Glutamatergic neuron (in vitro differentiated cells): ENCODE data around the gene AMER3. TPM values are rescaled to one million over a fixed set of nuclear protein-coding genes. Genes with fewer than 3 reads are reported as not detected.
"Not testable (repeated sequence)": the region's sequence is repeated elsewhere in the genome, so short reads cannot be mapped to it uniquely, and the experiment has no call there.

Source experiments
- DNase-seq: peaks from one replicate; pipeline ENCODE4 v3.0.0; 2022
- H3K27ac Mint-ChIP-seq: one replicate; pipeline ENCODE4 v1.8.0; 2020; ENCODE audit warnings: mild to moderate bottlenecking, mixed read lengths, inconsistent platforms; ENCODE audit not compliant: unreplicated experiment
- H3K27me3 Mint-ChIP-seq: one replicate; pipeline ENCODE4 v1.8.0; 2020; ENCODE audit warnings: mild to moderate bottlenecking, moderate library complexity, mixed read lengths, inconsistent platforms; ENCODE audit not compliant: unreplicated experiment
- H3K36me3 Mint-ChIP-seq: one replicate; pipeline ENCODE4 v1.8.0; 2020; ENCODE audit warnings: mild to moderate bottlenecking, mixed read lengths, inconsistent platforms; ENCODE audit not compliant: unreplicated experiment
- H3K4me1 Mint-ChIP-seq: one replicate; pipeline ENCODE4 v1.8.0; 2020; ENCODE audit warnings: mild to moderate bottlenecking, low read depth, mixed read lengths, inconsistent platforms; ENCODE audit not compliant: unreplicated experiment
- H3K4me3 Mint-ChIP-seq: one replicate; pipeline ENCODE4 v1.8.0; 2020; ENCODE audit warnings: mild to moderate bottlenecking, mixed read lengths, inconsistent platforms; ENCODE audit not compliant: unreplicated experiment
- H3K9me3 Mint-ChIP-seq: one replicate; pipeline ENCODE4 v1.8.0; 2020; ENCODE audit warnings: mild to moderate bottlenecking, moderate library complexity, mixed read lengths, inconsistent platforms; ENCODE audit not compliant: unreplicated experiment
- CTCF ChIP-seq: fragments of 200-600 bp; sonication (generic); IDR thresholded peaks from one replicate; pipeline ENCODE4 v1.5.0; 2021; ENCODE audit not compliant: partially characterized antibody, unreplicated experiment
- long read RNA-seq: library from polyadenylated mRNA; unstranded; transcript quantifications from one replicate; pipeline ENCODE4 v2.0.0, GENCODE V29; 2020; ENCODE audit not compliant: unreplicated experiment
- total RNA-seq: library from RNA; stranded (reverse); fragmentation: NEBNext Ultra II Directional; extraction: Animal tissue kit (Norgen Biotek cat#: 25700); gene quantifications from one replicate; pipeline ENCODE4 v1.2.1, GENCODE V29; 2021; ENCODE audit not compliant: unreplicated experiment

Gene AMER3, protein sequence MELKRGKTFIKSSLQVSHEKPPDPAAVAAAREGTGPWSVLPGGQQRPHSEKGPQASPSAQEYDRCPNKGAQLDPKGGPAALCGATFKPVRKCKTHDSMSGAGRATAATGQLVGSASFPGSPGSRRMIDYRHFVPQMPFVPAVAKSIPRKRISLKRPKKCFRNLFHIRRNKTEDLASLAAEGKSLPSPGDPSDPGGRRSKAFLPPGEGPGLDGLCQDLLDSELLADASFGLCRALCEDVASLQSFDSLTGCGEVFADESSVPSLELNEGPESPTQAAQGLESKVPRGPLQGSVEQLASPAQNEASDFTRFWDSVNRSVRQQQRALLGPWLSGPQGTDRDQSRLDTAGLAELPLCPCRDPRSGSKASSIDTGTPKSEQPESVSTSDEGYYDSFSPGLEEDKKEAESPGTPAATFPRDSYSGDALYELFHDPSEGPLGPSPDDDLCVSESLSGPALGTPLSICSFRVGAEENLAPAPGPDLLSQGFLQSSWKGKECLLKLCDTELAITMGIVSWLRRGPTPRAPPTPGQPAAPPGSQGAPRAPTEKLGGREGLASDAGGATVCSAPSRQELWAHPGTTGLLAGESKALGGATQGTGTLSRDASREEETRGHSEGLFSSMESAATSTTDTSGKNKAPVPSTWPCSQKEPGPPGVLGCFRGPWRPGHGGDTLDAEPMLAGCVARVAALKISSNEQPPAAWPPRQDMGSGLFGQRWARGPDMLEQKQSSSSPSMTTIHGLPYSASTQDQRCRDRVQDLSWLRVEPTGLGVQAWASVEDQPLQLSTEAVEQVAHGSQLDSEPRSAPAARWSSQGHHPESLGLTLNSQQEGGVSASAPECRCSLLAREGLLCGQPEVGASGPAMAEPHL
- total RNA-seq = 20.6 TPM
- long read RNA-seq, partial matches to known transcripts = 3 of 4 reads
- long read RNA-seq, other reads (novel, unspliced or antisense) = 1 of 4 reads

DNA sequence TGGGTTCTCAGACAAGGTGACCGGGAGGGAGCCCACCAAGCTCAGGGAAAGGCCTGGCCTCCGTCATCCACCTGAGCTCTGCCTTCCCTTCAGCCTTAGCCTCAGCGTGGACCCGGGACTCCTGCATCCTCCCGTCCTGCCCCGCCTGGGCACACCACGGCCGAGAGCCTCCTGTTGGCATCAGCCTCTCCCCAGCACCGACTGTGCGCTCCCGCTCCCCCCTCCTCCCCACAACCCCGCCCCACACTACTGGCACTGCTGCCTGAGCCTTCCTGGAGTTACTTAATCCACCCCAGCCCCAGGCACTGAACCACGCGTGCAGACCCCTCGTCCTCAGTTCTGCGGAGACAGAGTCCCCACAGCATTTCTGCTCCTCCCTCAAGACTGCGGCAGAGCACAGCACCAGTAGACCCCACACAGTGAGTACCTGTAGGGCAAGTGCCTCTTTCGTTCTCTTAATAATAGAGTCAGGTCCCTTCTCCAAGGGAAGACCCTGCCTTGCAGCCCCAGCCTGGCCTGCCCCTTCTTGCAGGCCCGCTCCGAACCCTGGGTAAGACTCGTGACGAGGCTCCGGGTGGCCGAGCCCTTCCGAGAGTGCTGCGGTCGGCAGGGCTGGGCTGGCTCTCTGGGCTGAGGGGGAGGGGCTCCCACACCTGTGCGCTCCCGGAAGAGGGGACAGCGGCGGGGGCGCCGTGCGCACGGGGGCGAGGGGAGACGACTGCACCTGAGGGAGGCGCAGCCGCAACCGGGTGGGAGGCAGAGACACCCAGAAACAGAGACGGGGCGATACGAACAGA is at the start of gene AMER3:
Gene AMER3 (plus strand): TSS at position 285 of the 797 bp plus-strand sequence. CDS start 6,533 bp downstream, outside the sequence.
- peaks cover 15% of the 10 kb centered on the region for H3K9me3 Mint-ChIP-seq
- peaks cover 14% of the 10 kb centered on the region for H3K4me1 Mint-ChIP-seq
- peak within 1 kb of the TSS; percentile 95 for H3K27ac Mint-ChIP-seq
- DNase-seq = peak; percentile 74
- peak within 1 kb of the TSS; percentile 93 for H3K4me3 Mint-ChIP-seq
- no peak for TF ChIP-seq CTCF
- H3K27me3 Mint-ChIP-seq = peaks cover 10% of the 10 kb centered on the region
- no peaks in the 10 kb centered on the region for H3K36me3 Mint-ChIP-seq

DNA sequence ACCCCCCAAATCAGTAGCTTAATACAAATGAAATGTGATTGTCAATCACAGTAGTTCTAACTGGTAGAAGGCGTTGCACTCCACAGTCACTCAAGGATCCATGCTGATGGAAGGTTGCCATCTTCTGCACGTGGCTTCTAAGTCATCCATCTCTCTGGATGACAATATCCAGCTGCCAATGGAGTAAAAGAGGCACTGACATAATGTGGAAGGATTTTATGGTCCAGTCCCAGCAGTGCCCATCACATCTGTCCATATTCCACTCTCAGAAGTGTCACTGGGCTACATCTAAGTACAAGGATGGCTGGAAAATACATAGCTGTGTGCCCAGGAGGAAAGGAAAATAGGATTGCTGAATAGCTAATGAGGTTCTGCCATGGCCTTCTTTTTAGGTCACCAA is 40.5 kb upstream of the AMER3 start:
- H3K4me1 Mint-ChIP-seq, H3K9me3 Mint-ChIP-seq, DNase-seq, H3K27me3 Mint-ChIP-seq, H3K27ac Mint-ChIP-seq, H3K4me3 Mint-ChIP-seq, H3K36me3 Mint-ChIP-seq: not testable (repeated sequence)

DNA sequence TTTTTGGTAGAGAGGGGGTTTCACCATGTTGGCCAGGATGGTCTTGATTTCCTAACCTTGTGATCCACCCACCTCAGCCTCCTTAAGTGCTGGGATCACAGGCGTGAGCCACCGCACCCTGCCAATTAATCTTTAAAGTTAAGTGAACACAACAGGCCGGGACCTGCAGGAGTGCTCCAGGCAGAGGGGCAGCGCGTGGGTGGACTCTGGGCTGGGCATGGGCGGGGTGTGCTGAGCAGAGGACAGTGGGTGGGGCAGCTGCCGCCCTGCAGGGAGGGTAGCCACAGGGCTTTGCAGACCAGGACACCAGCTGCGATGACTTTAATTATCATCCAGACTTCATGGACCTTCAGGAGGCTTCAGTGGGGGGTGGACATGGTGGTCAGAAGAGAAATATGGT is 35.3 kb upstream of the AMER3 start:
- Mint-ChIP-seq H3K27ac (no peak overlapping the region), H3K36me3 (peaks cover 5% of the 10 kb centered on the region), H3K27me3 (no peaks in the 10 kb centered on the region), H3K4me1 (no peaks in the 10 kb centered on the region), H3K9me3 (peaks cover 6% of the 10 kb centered on the region), H3K4me3 (no peak overlapping the region)
- no peak for DNase-seq
- no peak for TF ChIP-seq CTCF

DNA sequence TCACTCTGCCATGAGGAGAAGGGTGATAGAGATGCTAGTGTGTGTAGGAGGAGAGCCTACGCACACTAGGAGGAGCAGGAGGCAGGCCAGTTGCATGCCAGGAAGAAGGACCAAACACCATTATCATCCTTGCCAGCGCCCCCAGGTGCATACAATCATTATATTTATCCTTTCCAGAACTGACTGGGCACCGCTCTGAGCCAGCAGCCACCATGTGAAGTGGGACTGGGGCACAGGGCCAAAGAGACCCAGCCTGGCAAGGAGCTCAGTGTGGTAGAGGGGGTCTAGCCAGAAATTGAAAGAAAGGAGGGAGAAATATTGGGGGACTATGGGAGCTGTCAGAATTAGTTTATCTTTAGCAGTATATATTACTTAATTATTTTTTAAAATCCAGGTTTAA is 34.8 kb upstream of the AMER3 start:
- no peak for DNase-seq
- Mint-ChIP-seq H3K4me3 (no peak overlapping the region), H3K4me1 (no peaks in the 10 kb centered on the region), H3K36me3 (peaks cover 5% of the 10 kb centered on the region), H3K27me3 (no peaks in the 10 kb centered on the region), H3K27ac (no peak overlapping the region), H3K9me3 (peaks cover 6% of the 10 kb centered on the region)
- TF ChIP-seq CTCF = no peak

- H3K27me3 Mint-ChIP-seq = peaks cover 3% of the 10 kb centered on the region
Observed at GRCh38 chr2:130724455-130724854, 30.9 kb upstream of the AMER3 start.

More at GRCh38 chr2:130724455-130724854, 30.9 kb upstream of the AMER3 start:
- Mint-ChIP-seq H3K4me1 (peaks cover 2% of the 10 kb centered on the region), H3K4me3 (no peak overlapping the region), H3K9me3 (peaks cover 8% of the 10 kb centered on the region), H3K36me3 (peaks cover 5% of the 10 kb centered on the region), H3K27ac (no peak overlapping the region)
- no peak for DNase-seq
- TF ChIP-seq CTCF = no peak
